HFF-Myc (cell line): ENCODE results near the gene C1orf146.
"Not testable (repeated sequence)": the region's sequence is repeated elsewhere in the genome, so short reads cannot be mapped to it uniquely, and the experiment has no call there.

ENCODE experiments used
- DNase-seq: peaks from one replicate; pipeline ENCODE4 v3.0.0-alpha.2; 2011; ENCODE audit warnings: low read depth; ENCODE audit errors: extremely low read depth
- H3K4me3 ChIP-seq: replicated peaks from 2 replicates; pipeline ENCODE4 v1.5.1; 2011; ENCODE audit warnings: low read depth, mild to moderate bottlenecking, control low read depth, low read length
- CTCF ChIP-seq: IDR thresholded peaks from 2 replicates; pipeline ENCODE4 v1.5.1; 2012; ENCODE audit warnings: mild to moderate bottlenecking, low read depth, low read length, control low read depth; ENCODE audit errors: missing control alignments

The C1orf146 gene

DNA sequence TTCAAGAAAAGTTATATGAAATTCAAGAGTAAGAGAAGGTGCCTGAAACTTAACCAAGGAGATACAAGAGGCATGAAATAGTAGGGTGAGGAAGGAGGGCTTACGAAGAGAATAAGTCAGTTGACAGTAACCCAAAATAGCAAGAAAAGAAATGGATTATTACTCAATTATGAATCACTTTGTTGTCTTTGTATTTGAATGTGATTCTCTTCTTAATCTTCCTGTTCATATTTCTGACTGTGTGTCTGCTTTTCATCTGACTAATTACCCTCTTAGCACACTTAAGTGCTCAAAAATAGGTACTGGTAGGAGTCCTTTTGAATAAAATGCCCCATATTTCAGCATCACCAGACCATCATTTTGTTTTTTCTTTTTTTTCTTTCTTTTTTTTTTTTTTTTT, 41.6 kb downstream of the C1orf146 start:
- no peak overlapping the region for H3K4me3 ChIP-seq
- TF ChIP-seq CTCF, result no peak
- no peak for DNase-seq

GRCh38 chr1:92262516-92262915, 44.8 kb downstream of the C1orf146 start:
- TF ChIP-seq CTCF, result no peak
- no peak overlapping the region for H3K4me3 ChIP-seq
- DNase-seq, result no peak

DNA sequence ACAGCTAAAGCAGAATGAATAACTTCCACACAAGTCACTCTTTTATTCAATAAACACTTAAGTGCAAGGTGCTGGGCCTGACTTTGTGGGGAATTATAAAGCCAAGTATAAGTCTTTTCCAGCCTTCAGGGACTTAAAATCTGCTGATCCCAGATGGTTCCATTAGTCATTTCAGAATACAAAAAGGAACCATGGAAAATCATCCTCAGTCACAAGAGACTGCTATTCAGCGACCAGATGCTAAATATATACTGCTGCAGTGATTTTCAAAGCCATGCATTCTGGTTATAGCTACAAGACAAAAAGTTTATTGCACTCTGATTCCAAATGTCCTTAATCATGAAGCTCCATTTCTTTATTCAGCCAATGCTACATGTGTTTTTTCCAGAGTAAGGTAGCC, 55.3 kb downstream of the C1orf146 start:
- TF ChIP-seq CTCF, result no peak
- DNase-seq, result no peak

DNA sequence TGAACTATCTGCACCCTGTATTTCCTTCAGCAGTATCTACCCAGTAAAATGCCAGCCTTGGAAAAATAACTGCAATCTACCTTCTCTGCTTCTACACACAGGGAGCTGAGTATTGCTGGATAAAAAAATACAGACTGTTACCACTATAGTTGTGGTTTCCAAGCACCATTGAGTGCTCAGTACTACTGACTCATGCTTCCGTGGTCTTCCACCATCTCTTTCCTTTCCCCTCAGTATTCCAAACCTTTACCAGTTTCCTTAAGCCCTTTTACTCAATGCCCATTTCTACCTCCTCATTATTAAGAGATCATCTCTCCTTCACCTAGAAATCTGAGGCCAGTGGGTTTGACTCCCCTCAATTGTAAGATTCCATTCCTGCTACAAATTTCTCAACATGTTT, 57.2 kb downstream of the C1orf146 start:
- H3K4me3 ChIP-seq, result no peak overlapping the region
- TF ChIP-seq CTCF, result no peak
- DNase-seq, result no peak

More for the DNA sequence above, 55.3 kb downstream of the C1orf146 start:
- H3K4me3 ChIP-seq, result no peak overlapping the region

DNA sequence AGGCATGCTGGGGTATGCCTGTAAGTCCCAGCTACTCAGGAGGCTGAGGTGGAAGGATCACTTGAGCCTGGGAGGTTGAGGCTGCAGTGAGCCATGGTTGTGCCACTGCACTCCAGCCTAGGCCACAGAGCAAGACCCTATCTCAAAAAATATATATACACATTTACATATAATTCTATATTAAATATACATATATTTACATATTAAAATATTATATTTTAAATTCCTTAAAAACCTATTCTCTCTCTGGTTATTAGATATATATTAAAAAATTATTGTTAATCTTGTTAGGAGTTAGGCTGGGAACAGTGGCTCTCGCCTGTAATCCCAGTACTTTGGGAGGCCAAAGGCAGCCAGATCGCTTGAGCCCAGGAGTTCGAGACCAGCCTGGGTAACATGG, 58.4 kb downstream of the C1orf146 start:
- no peak overlapping the region for H3K4me3 ChIP-seq
- no peak for TF ChIP-seq CTCF
- DNase-seq, result no peak

DNA sequence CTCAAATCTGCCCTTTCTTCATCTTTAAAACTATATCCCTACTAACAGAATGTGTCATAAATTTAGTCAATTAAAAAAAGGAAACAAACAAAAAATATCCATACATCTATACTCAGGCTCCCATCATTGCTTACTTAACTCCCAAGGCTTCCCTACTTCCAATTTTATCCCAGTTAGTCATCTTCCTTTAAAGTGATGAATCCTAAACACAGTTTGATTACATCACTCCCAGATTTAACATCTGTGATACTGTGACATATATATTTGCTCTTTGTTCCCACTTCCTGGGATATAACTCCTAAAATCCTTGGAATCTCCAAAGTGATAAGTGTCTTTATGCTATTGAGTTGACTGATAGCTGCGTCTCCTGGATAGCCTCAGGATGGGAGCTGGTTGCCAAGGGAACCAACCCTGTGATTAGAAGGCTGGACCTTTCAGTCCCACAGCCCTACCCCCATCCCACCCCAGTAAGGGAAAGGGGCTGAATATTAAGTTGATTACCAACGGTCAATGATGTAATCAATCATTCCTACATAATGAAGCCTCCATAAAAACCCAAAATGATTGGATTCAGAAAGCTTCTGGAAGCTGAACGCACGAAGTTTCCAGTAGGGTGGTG, 59.5 kb downstream of the C1orf146 start:
- peak; percentile 25 for DNase-seq
- H3K4me3 ChIP-seq, result no peak overlapping the region
- TF ChIP-seq CTCF, result no peak

- DNase-seq, H3K4me3 ChIP-seq: not testable (repeated sequence)
Measured at GRCh38 chr1:92279781-92280180, 62.1 kb downstream of the C1orf146 start.

DNA sequence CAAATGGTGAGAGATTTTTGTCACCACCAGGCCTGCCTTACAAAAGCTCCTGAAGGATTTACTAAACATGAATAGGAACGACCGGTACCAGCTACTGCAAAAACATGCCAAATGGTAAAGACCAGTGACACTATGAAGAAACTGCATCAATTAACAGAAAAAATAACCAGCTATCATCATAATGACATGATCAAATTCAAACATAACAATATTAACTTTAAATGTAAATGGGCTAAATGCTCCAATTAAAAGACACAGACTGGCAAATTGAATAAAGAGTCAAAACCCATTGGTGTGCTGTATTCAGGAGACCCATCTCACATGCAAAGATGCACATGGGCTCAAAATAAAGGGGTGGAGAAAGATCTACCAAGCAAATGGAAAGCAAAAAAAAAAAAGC, 63.7 kb downstream of the C1orf146 start:
- not testable (repeated sequence) for DNase-seq, H3K4me3 ChIP-seq
